B cell (primary cell): ENCODE data around the gene PHLDB2. TPM values are rescaled to one million over a fixed set of nuclear protein-coding genes. Genes with fewer than 3 reads are reported as not detected.

Source experiments
- ATAC-seq: fragments of 200-7000 bp; cut with Tn5 transposase; one replicate; pipeline ENCODE4 v1.10.0; 2021; ENCODE audit warnings: low read depth, mild to moderate bottlenecking, moderate number of reproducible peaks, moderate library complexity
- CTCF ChIA-PET: fragments of 350-600 bp; sonication (Branson Sonifier 250); formaldehyde crosslinking; loops from one replicate; lab custom pipeline; 2021; ENCODE audit warnings: antibody characterized with exemption, inconsistent platforms; lab: Charles Lee
- POLR2A ChIA-PET: fragments of 350-600 bp; sonication (Branson Sonifier 250); formaldehyde crosslinking; loops from one replicate; lab custom pipeline; 2021; ENCODE audit warnings: antibody characterized with exemption; lab: Charles Lee
- DNase-seq: peaks from one replicate; pipeline ENCODE4 v3.0.0; 2013
- H2AFZ ChIP-seq: 2 replicates; pipeline ENCODE4 v1.6.1; 2012; ENCODE audit warnings: mild to moderate bottlenecking, low read depth, low read length; ENCODE audit not compliant: insufficient read depth, poor library complexity, severe bottlenecking
- H3K27ac ChIP-seq, 2 donors: 1 replicate in 1 of 2; 2 replicates in 1 of 2; pipeline ENCODE4 v1.5.1; 2012 to 2013; ENCODE audit warnings: low read length in 2 of 2, mild to moderate bottlenecking in 2 of 2, moderate library complexity in 1 of 2
- H3K27me3 ChIP-seq, 4 experiments: fragments of 200-600 bp in 1 of 4; sonication (generic) in 1 of 4; replicated peaks in 1 of 4; 1 replicate in 2 of 4; 2 replicates in 2 of 4; pipeline versions ENCODE4 v1.6.1 to v1.7.0; 2013 to 2016; ENCODE audit warnings: low read length in 3 of 4, mild to moderate bottlenecking in 2 of 4, mixed read lengths in 1 of 4, moderate library complexity in 1 of 4; ENCODE audit not compliant: insufficient read depth in 4 of 4, control insufficient read depth in 3 of 4; ENCODE audit errors: control extremely low read depth in 1 of 4
- H3K36me3 ChIP-seq, 2 experiments: replicated peaks in 1 of 2; 1 replicate in 1 of 2; 2 replicates in 1 of 2; pipeline versions ENCODE4 v1.6.1 to v1.7.1; 2013; ENCODE audit warnings: low read length in 1 of 2; ENCODE audit not compliant: insufficient read depth in 2 of 2, control insufficient read depth in 1 of 2; ENCODE audit errors: control extremely low read depth in 1 of 2, extremely low read depth in 1 of 2
- H3K4me1 ChIP-seq, 2 donors: fragments of 200-600 bp in 1 of 2; sonication (generic) in 1 of 2; 1 replicate in 1 of 2; 2 replicates in 1 of 2; pipeline versions ENCODE4 v1.5.1 to v1.6.1; 2013 to 2017; ENCODE audit warnings: low read length in 2 of 2; ENCODE audit not compliant: control insufficient read depth in 2 of 2, insufficient read depth in 2 of 2
- H3K4me2 ChIP-seq: replicated peaks from 2 replicates; pipeline ENCODE3; 2012; ENCODE audit warnings: mild to moderate bottlenecking, low read depth, low read length; ENCODE audit not compliant: poor library complexity, severe bottlenecking
- H3K4me3 ChIP-seq, 5 experiments: fragments of 200-600 bp in 1 of 5; sonication (generic) in 1 of 5; 1 replicate in 3 of 5; 2 replicates in 2 of 5; pipeline versions ENCODE4 v1.5.1 to v1.7.0; 2011 to 2016; ENCODE audit warnings: low read length in 4 of 5, mild to moderate bottlenecking in 4 of 5, low read depth in 2 of 5, control low read depth in 1 of 5, moderate library complexity in 1 of 5; ENCODE audit not compliant: insufficient read depth in 1 of 5; ENCODE audit errors: control extremely low read depth in 1 of 5, extremely low read depth in 1 of 5
- H3K79me2 ChIP-seq: fragments of 200-600 bp; sonication (generic); one replicate; pipeline ENCODE4 v1.6.0; 2016; ENCODE audit warnings: low read length; ENCODE audit not compliant: control insufficient read depth, insufficient read depth
- H3K9ac ChIP-seq: fragments of 200-600 bp; sonication (generic); 2 replicates; pipeline ENCODE4 v1.6.1; 2017; ENCODE audit warnings: mild to moderate bottlenecking, low read length, moderate library complexity
- H3K9me3 ChIP-seq, 3 donors: one replicate each; pipeline versions ENCODE4 v1.6.1 to v1.7.1; 2013; ENCODE audit warnings: low read length in 2 of 3; ENCODE audit not compliant: control insufficient read depth in 2 of 3, insufficient read depth in 1 of 3; ENCODE audit errors: control extremely low read depth in 1 of 3
- H4K20me1 ChIP-seq: 2 replicates; pipeline ENCODE4 v1.6.0; 2012; ENCODE audit warnings: mild to moderate bottlenecking, low read length; ENCODE audit not compliant: insufficient read depth, control insufficient read depth, poor library complexity, severe bottlenecking
- H3K27ac Mint-ChIP-seq: one replicate; pipeline ENCODE4 v1.8.0; 2021; ENCODE audit warnings: mixed read lengths
- H3K27me3 Mint-ChIP-seq: one replicate; pipeline ENCODE4 v1.8.0; 2021; ENCODE audit warnings: mixed read lengths
- H3K4me1 Mint-ChIP-seq: one replicate; pipeline ENCODE4 v1.8.0; 2021; ENCODE audit warnings: mixed read lengths
- H3K4me3 Mint-ChIP-seq: one replicate; pipeline ENCODE4 v1.8.0; 2021; ENCODE audit warnings: mixed read lengths
- H3K9me3 Mint-ChIP-seq: one replicate; pipeline ENCODE4 v1.8.0; 2022; ENCODE audit warnings: mixed read lengths; ENCODE audit not compliant: insufficient read depth
- CTCF ChIP-seq: fragments of 200-600 bp; IDR thresholded peaks from one replicate; pipeline ENCODE4 v1.8.0; 2022; ENCODE audit warnings: antibody characterized with exemption, mild to moderate bottlenecking
- EZH2 ChIP-seq: IDR thresholded peaks from 2 replicates; pipeline ENCODE4 v1.6.1; 2012; ENCODE audit warnings: borderline replicate concordance, low read depth, mild to moderate bottlenecking, moderate library complexity, low read length; ENCODE audit not compliant: insufficient read depth, poor library complexity, severe bottlenecking
- WGBS: methylation state at CpG from one replicate; pipeline ENCODE4 v1.1.5; 2013; ENCODE audit warnings: missing lambda C conversion rate; ENCODE audit not compliant: insufficient coverage; 5-methylcytosine and 5-hydroxymethylcytosine counted together
- intact Hi-C: fragments of 100-400 bp; cut with micrococcal nuclease; formaldehyde crosslinking; loops from one replicate; pipeline ENCODE4 v1.10.0; 2022
- polyA plus RNA-seq: library from polyadenylated mRNA; depleted of rRNA; stranded (reverse); fragments of >200 nt; gene quantifications from 2 replicates; pipeline ENCODE4 v1.2.3, GENCODE V29; 2012
- total RNA-seq, 2 donors: library from RNA; stranded (reverse); fragments of 120-200 nt in 1 of 2; gene quantifications; 1 replicate in 1 of 2; 2 replicates in 1 of 2; pipeline versions ENCODE4 v1.2.3 to v1.2.4, GENCODE V29; 2013 to 2022

Gene PHLDB2
- total and polyA plus RNA-seq, 2 donors (not counting 1 experiment from before 2014, with no cell fraction given): 1.3 to 6.3 TPM

GRCh38 chr3:111837112-111837511 is 22.0 kb upstream of the PHLDB2 start:
- Mint-ChIP-seq H3K27me3 (peaks cover 5% of the 10 kb centered on the region), H3K9me3 (no peaks in the 10 kb centered on the region), H3K4me1 (no peaks in the 10 kb centered on the region), H3K27ac (no peak overlapping the region), H3K4me3 (no peak overlapping the region)
- H3K4me2 ChIP-seq: no peak overlapping the region
- no peak for ATAC-seq
- H3K27ac ChIP-seq: no peak overlapping the region
- H3K79me2 ChIP-seq: no peaks in the 10 kb centered on the region
- no peak overlapping the region for H3K4me3 ChIP-seq
- no peak for DNase-seq
- H3K4me1 ChIP-seq: no peaks in the 10 kb centered on the region
- no peak overlapping the region for H2AFZ ChIP-seq
- POLR2A ChIA-PET: no interaction called here
- no peaks in the 10 kb centered on the region for H3K27me3 ChIP-seq
- no peak for TF ChIP-seq CTCF
- no peak for TF ChIP-seq EZH2
- no peaks in the 10 kb centered on the region for H4K20me1 ChIP-seq
- no peaks in the 10 kb centered on the region for H3K9me3 ChIP-seq
- CTCF ChIA-PET: interaction anchor here (0.6 kb wide), 1 partner anchor 131 kb away, joined by 5 read pairs; no protein-coding TSS in a partner anchor
- H3K9ac ChIP-seq: no peak overlapping the region
- intact Hi-C loops: no loop called here
- WGBS: no CpG with 5 or more reads among the region's 3 CpGs
- H3K36me3 ChIP-seq: no peaks in the 10 kb centered on the region

GRCh38 chr3:111838133-111838532 is 20.9 kb upstream of the PHLDB2 start:
- no peak overlapping the region for H3K27ac Mint-ChIP-seq
- H4K20me1 ChIP-seq: no peaks in the 10 kb centered on the region
- peaks cover 12% of the 10 kb centered on the region for H3K27me3 Mint-ChIP-seq
- WGBS: 88% methylated on average over 4 of the region's 5 CpGs
- intact Hi-C loops: no loop called here
- H3K4me2 ChIP-seq: no peak overlapping the region
- CTCF ChIA-PET: no interaction called here
- no peak overlapping the region for H3K4me3 Mint-ChIP-seq
- H3K79me2 ChIP-seq: no peaks in the 10 kb centered on the region
- no peak overlapping the region for H3K9ac ChIP-seq
- no peaks in the 10 kb centered on the region for H3K4me1 Mint-ChIP-seq
- H3K4me1 ChIP-seq: no peaks in the 10 kb centered on the region
- ATAC-seq (no peak), DNase-seq (no peak)
- no peaks in the 10 kb centered on the region for H3K9me3 ChIP-seq
- TF ChIP-seq CTCF: no peak
- TF ChIP-seq EZH2: no peak
- no peaks in the 10 kb centered on the region for H3K9me3 Mint-ChIP-seq
- no peak overlapping the region for H3K27ac ChIP-seq
- POLR2A ChIA-PET: no interaction called here
- H2AFZ ChIP-seq: no peak overlapping the region
- no peak overlapping the region for H3K4me3 ChIP-seq
- H3K36me3 ChIP-seq: no peaks in the 10 kb centered on the region
- H3K27me3 ChIP-seq: no peaks in the 10 kb centered on the region
